Lower leg skin (tissue), 3 donors: ENCODE results near the gene STARD7.

ENCODE experiments used
- POLR2A ChIP-seq, 2 donors: fragments of 450-650 bp; IDR thresholded peaks; one replicate each; pipeline ENCODE4 v1.6.1; 2016 to 2017; ENCODE audit warnings: antibody characterized with exemption in 2 of 2, mild to moderate bottlenecking in 1 of 2, moderate library complexity in 1 of 2
- TF ChIP-seq, protein P1 (sequence below), 3 donors: fragments of 450-650 bp; IDR thresholded peaks; one replicate each; pipeline ENCODE4 v1.5.1; 2016; ENCODE audit warnings: antibody characterized with exemption in 3 of 3, mild to moderate bottlenecking in 3 of 3, moderate library complexity in 2 of 3

DNA sequence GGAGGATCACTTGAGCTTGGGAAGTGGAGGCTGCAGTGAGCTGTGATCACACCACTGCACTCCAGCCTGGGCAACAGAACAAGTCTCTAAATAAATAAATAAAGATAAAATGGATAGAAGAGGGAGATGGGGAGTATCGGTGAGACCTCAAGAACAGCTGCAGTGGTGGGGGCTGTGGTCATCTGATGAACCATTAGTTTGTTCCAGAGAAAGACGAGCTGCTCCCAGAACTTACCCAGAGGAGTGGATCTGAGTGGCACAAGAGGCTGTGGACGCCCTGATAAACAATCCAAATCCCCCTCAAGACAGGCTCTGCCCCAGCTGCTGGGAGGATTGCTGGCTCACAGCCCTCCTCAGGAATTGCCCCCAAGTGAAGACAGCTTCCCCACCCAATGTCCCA, 30.5 kb upstream of the STARD7 start:
- no peak for TF ChIP-seq POLR2A (IDR thresholded peaks at IDR 0.05)
- TF ChIP-seq, protein P1, sequence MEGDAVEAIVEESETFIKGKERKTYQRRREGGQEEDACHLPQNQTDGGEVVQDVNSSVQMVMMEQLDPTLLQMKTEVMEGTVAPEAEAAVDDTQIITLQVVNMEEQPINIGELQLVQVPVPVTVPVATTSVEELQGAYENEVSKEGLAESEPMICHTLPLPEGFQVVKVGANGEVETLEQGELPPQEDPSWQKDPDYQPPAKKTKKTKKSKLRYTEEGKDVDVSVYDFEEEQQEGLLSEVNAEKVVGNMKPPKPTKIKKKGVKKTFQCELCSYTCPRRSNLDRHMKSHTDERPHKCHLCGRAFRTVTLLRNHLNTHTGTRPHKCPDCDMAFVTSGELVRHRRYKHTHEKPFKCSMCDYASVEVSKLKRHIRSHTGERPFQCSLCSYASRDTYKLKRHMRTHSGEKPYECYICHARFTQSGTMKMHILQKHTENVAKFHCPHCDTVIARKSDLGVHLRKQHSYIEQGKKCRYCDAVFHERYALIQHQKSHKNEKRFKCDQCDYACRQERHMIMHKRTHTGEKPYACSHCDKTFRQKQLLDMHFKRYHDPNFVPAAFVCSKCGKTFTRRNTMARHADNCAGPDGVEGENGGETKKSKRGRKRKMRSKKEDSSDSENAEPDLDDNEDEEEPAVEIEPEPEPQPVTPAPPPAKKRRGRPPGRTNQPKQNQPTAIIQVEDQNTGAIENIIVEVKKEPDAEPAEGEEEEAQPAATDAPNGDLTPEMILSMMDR (IDR thresholded peaks at IDR 0.05) = no peak
